ENCODE data around the gene ATP6V1D. TPM values are rescaled to one million over a fixed set of nuclear protein-coding genes. Genes with fewer than 3 reads are reported as not detected.

The ATP6V1D gene
- total RNA-seq, 1 donor from 2014 or later: 156 TPM

- DNase-seq (ENCODE audit: low read depth): no peak
- Histone ChIP-seq H3K4me3 (ENCODE audit: low read depth, low read length) (peak overlapping the region; percentile 59), H3K36me3 (ENCODE audit: control insufficient read depth, insufficient read depth, low read length) (no peaks in the 10 kb centered on the region), H3K27me3 (ENCODE audit: control insufficient read depth, insufficient read depth, low read length) (no peaks in the 10 kb centered on the region)
- TF ChIP-seq CTCF (IDR thresholded peaks at IDR 0.05; ENCODE audit: insufficient read depth, low read length, poor library complexity, severe bottlenecking): no peak
These were observed 1.0 kb upstream of the ATP6V1D start for GRCh38 chr14:67360470-67361206.

- TF ChIP-seq CTCF (IDR thresholded peaks at IDR 0.05; ENCODE audit: insufficient read depth, low read length, poor library complexity, severe bottlenecking): no peak
- peak overlapping the region; percentile 59 for H3K4me3 ChIP-seq (ENCODE audit: low read depth, low read length)
- no peak for DNase-seq (ENCODE audit: low read depth)
- no peaks in the 10 kb centered on the region for H3K36me3 ChIP-seq (ENCODE audit: control insufficient read depth, insufficient read depth, low read length)
- H3K27me3 ChIP-seq (ENCODE audit: control insufficient read depth, insufficient read depth, low read length): no peaks in the 10 kb centered on the region
These were observed 455 bp downstream of the ATP6V1D start for GRCh38 chr14:67358924-67359774.

GRCh38 chr14:67357969-67358354 lies 1.6 kb downstream of the ATP6V1D start:
- H3K4me3 ChIP-seq (ENCODE audit: low read depth, low read length): no peak overlapping the region
- H3K36me3 ChIP-seq (ENCODE audit: control insufficient read depth, insufficient read depth, low read length): no peaks in the 10 kb centered on the region
- no peak for TF ChIP-seq CTCF (IDR thresholded peaks at IDR 0.05; ENCODE audit: insufficient read depth, low read length, poor library complexity, severe bottlenecking)
- no peaks in the 10 kb centered on the region for H3K27me3 ChIP-seq (ENCODE audit: control insufficient read depth, insufficient read depth, low read length)
- DNase-seq (ENCODE audit: low read depth): no peak

GRCh38 chr14:67357186-67357968 lies 2.2 kb downstream of the ATP6V1D start:
- Histone ChIP-seq H3K27me3 (ENCODE audit: control insufficient read depth, insufficient read depth, low read length) (no peaks in the 10 kb centered on the region), H3K36me3 (ENCODE audit: control insufficient read depth, insufficient read depth, low read length) (no peaks in the 10 kb centered on the region), H3K4me3 (ENCODE audit: low read depth, low read length) (no peak overlapping the region)
- no peak for DNase-seq (ENCODE audit: low read depth)
- TF ChIP-seq CTCF (IDR thresholded peaks at IDR 0.05; ENCODE audit: insufficient read depth, low read length, poor library complexity, severe bottlenecking): no peak

- TF ChIP-seq CTCF (IDR thresholded peaks at IDR 0.05; ENCODE audit: insufficient read depth, low read length, poor library complexity, severe bottlenecking): no peak
- no peaks in the 10 kb centered on the region for H3K27me3 ChIP-seq (ENCODE audit: control insufficient read depth, insufficient read depth, low read length)
- no peak overlapping the region for H3K4me3 ChIP-seq (ENCODE audit: low read depth, low read length)
- H3K36me3 ChIP-seq (ENCODE audit: control insufficient read depth, insufficient read depth, low read length): no peaks in the 10 kb centered on the region
- no peak for DNase-seq (ENCODE audit: low read depth)
These were observed 7.5 kb downstream of the ATP6V1D start for GRCh38 chr14:67352055-67352454.
